HepG2 (cell line): ENCODE results near the gene HTRA2. TPM values are rescaled to one million over a fixed set of nuclear protein-coding genes. Genes with fewer than 3 reads are reported as not detected.

ENCODE experiments used
- ARHGAP35 ChIP-seq: sonication (generic); formaldehyde crosslinking; IDR thresholded peaks from 2 replicates; pipeline ENCODE4 v1.9.0; 2022; ENCODE audit warnings: mild to moderate bottlenecking, inconsistent platforms, moderate library complexity, missing genetic modification reagents, borderline replicate concordance
- ETV5 ChIP-seq: IDR thresholded peaks from 2 replicates; pipeline ENCODE4 v1.6.1; 2018; ENCODE audit warnings: missing biosample characterization, missing genetic modification reagents, inconsistent platforms, borderline replicate concordance
- HES4 ChIP-seq: sonication (generic); formaldehyde crosslinking; IDR thresholded peaks from 2 replicates; pipeline ENCODE4 v1.9.0; 2021; ENCODE audit warnings: mild to moderate bottlenecking, missing genetic modification reagents, borderline replicate concordance
- MYC ChIP-seq: sonication (generic); formaldehyde crosslinking; IDR thresholded peaks from 2 replicates; pipeline ENCODE4 v1.9.0; 2021; ENCODE audit warnings: missing genetic modification reagents, borderline replicate concordance
- NFRKB ChIP-seq: fragments of 450-650 bp; IDR thresholded peaks from 2 replicates; pipeline ENCODE4 v1.6.1; 2017
- NR2F6 ChIP-seq, 2 experiments: IDR thresholded peaks; 2 replicates each; pipeline ENCODE4 v1.6.1; 2016; ENCODE audit warnings: antibody characterized with exemption in 1 of 2, mild to moderate bottlenecking in 1 of 2
- SRY ChIP-seq: sonication (generic); formaldehyde crosslinking; IDR thresholded peaks from 2 replicates; pipeline ENCODE4 v1.8.0; 2022; ENCODE audit warnings: mild to moderate bottlenecking, missing genetic modification reagents
- ZBTB43 ChIP-seq: sonication (generic); formaldehyde crosslinking; conservative IDR thresholded peaks from 2 replicates; pipeline ENCODE4 v1.4.0; 2020; ENCODE audit warnings: missing genetic modification reagents
- ZNF605 ChIP-seq: sonication (generic); formaldehyde crosslinking; IDR thresholded peaks from 2 replicates; pipeline ENCODE4 v1.8.0; 2022; ENCODE audit warnings: mild to moderate bottlenecking, missing genetic modification reagents
- ZNF607 ChIP-seq: sonication (generic); formaldehyde crosslinking; IDR thresholded peaks from 2 replicates; pipeline ENCODE4 v1.5.1; 2020; ENCODE audit warnings: missing genetic modification reagents, mild to moderate bottlenecking, borderline replicate concordance
- ZNF619 ChIP-seq: sonication (generic); formaldehyde crosslinking; IDR thresholded peaks from 2 replicates; pipeline ENCODE4 v1.4.0; 2020; ENCODE audit warnings: mild to moderate bottlenecking, missing genetic modification reagents
- ZNF746 ChIP-seq: sonication (generic); formaldehyde crosslinking; IDR thresholded peaks from 2 replicates; pipeline ENCODE4 v1.8.0; 2022; ENCODE audit warnings: mild to moderate bottlenecking, missing genetic modification reagents
- ZNF839 ChIP-seq: sonication (generic); formaldehyde crosslinking; IDR thresholded peaks from 2 replicates; pipeline ENCODE4 v1.4.0; 2020; ENCODE audit warnings: missing genetic modification reagents, mild to moderate bottlenecking, borderline replicate concordance
- polyA plus RNA-seq, 8 experiments: library from polyadenylated mRNA; depleted of rRNA in 3 of 8; stranded (reverse) in 7 of 8; unstranded in 1 of 8; fragments of >200 nt; fragmentation: Illumina TruSeq in 4 of 8; extraction: Trizol in 4 of 8; gene quantifications; 2 replicates each; pipeline versions ENCODE4 v1.2.1 to v1.2.3, GENCODE V29; 2011 to 2016; ENCODE audit warnings: low read depth in 4 of 8, missing spikeins in 1 of 8, mixed read lengths in 1 of 8; ENCODE audit not compliant: insufficient read depth in 1 of 8
- total RNA-seq, 5 experiments: library from RNA; depleted of rRNA; stranded (reverse); fragments of >200 nt; fragmentation: Illumina TruSeq; extraction: Trizol; gene quantifications; 2 replicates each; pipeline ENCODE4 v1.2.3, GENCODE V29; 2016; ENCODE audit warnings: low read depth in 1 of 5
- TF ChIP-seq, protein P1 (sequence below): sonication (generic); formaldehyde crosslinking; IDR thresholded peaks from 2 replicates; pipeline ENCODE4 v1.4.0; 2020; ENCODE audit warnings: missing genetic modification reagents, borderline replicate concordance
- TF ChIP-seq, protein P2 (sequence below): sonication (generic); formaldehyde crosslinking; IDR thresholded peaks from 2 replicates; pipeline ENCODE4 v1.4.0; 2020; ENCODE audit warnings: missing genetic modification reagents
- TF ChIP-seq, protein P3 (sequence below): sonication (generic); formaldehyde crosslinking; IDR thresholded peaks from 2 replicates; pipeline ENCODE4 v1.5.0; 2020; ENCODE audit warnings: mild to moderate bottlenecking, missing genetic modification reagents

The HTRA2 gene
- total and polyA plus RNA-seq, 2 of the 13 experiments (the other 11 are each of a cell fraction or from before 2014, with no cell fraction given), result 47.7 to 50.3 TPM

DNA sequence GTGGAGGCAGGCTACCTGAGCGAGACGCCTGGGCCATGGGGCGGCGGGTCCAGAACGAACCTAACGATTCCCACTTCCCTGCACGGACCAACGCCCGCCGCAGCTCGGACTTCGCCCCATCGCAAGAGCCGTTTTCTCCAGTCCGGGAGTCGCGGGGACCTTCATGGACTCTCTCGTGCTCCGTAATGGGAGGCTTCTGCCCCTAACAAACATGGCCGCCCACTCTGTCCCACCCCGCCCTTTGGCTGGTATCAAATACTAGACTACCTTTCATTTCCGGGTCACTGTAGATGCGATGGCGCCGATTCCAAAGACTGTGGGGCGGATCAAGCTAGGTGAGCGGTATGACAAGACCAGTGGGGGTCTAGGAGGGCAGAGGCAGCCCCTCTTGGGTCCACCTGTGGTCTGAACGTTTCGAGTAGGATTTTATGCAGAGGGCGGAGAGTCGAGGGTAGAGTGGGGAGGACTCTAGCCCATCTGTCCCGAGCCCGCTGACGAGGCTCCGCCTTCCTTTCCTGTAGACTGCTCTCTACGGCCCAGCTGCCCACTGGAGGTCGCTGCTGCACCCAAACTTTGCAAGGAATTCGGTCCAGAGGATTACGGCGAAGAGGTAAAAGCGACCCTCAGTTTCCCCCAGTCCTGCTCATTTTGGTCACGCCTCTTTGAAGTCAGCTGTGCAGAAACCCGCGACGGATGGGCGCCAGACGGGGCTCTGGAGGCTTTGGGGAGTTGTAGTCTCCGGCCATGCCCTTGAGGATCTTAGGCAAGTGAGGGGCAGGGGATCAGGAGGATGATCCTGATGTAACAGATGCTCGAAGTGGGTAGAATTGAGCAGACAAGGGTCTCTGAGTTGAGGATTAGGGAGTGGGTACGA lies 46.7 kb upstream of the HTRA2 start, which contains the start of the genes CCDC142 and TTC31 (continued):
- TF ChIP-seq ZBTB43 (peak; percentile 67; the same call in 1 of the 2 replicates), ETV5 (CRISPR knock-in tag) (no peak), ZNF619 (no peak; the same call in 1 of the 2 replicates), ARHGAP35 (no peak; the same call in 1 of the 2 replicates), SRY (CRISPR knock-in tag) (peak; percentile 65; the same call in 1 of the 2 replicates), HES4 (CRISPR knock-in tag) (no peak), ZNF839 (peak; percentile 96; the same call in 1 of the 2 replicates), NFRKB (peak; percentile 59; the same call in 1 of the 2 replicates), ZNF605 (CRISPR knock-in tag) (peak; percentile 98), ZNF607 (CRISPR knock-in tag) (peak; percentile 36; the same call in 1 of the 2 replicates), NR2F6 (IDR thresholded peaks at IDR 0.05) (peak; percentile 53; the same call in 1 of the 2 replicates), NR2F6 (CRISPR knock-in tag; IDR thresholded peaks at IDR 0.05) (peak; percentile 56; the same call in 1 of the 2 replicates), ZNF746 (CRISPR knock-in tag) (peak; percentile 91; the same call in 1 of the 2 replicates), MYC (CRISPR knock-in tag) (peak; percentile 82; the same call in 1 of the 2 replicates)
- TF ChIP-seq, protein P1, sequence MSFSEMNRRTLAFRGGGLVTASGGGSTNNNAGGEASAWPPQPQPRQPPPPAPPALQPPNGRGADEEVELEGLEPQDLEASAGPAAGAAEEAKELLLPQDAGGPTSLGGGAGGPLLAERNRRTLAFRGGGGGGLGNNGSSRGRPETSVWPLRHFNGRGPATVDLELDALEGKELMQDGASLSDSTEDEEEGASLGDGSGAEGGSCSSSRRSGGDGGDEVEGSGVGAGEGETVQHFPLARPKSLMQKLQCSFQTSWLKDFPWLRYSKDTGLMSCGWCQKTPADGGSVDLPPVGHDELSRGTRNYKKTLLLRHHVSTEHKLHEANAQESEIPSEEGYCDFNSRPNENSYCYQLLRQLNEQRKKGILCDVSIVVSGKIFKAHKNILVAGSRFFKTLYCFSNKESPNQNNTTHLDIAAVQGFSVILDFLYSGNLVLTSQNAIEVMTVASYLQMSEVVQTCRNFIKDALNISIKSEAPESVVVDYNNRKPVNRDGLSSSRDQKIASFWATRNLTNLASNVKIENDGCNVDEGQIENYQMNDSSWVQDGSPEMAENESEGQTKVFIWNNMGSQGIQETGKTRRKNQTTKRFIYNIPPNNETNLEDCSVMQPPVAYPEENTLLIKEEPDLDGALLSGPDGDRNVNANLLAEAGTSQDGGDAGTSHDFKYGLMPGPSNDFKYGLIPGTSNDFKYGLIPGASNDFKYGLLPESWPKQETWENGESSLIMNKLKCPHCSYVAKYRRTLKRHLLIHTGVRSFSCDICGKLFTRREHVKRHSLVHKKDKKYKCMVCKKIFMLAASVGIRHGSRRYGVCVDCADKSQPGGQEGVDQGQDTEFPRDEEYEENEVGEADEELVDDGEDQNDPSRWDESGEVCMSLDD (CRISPR knock-in tag), result no peak
- TF ChIP-seq, protein P2, sequence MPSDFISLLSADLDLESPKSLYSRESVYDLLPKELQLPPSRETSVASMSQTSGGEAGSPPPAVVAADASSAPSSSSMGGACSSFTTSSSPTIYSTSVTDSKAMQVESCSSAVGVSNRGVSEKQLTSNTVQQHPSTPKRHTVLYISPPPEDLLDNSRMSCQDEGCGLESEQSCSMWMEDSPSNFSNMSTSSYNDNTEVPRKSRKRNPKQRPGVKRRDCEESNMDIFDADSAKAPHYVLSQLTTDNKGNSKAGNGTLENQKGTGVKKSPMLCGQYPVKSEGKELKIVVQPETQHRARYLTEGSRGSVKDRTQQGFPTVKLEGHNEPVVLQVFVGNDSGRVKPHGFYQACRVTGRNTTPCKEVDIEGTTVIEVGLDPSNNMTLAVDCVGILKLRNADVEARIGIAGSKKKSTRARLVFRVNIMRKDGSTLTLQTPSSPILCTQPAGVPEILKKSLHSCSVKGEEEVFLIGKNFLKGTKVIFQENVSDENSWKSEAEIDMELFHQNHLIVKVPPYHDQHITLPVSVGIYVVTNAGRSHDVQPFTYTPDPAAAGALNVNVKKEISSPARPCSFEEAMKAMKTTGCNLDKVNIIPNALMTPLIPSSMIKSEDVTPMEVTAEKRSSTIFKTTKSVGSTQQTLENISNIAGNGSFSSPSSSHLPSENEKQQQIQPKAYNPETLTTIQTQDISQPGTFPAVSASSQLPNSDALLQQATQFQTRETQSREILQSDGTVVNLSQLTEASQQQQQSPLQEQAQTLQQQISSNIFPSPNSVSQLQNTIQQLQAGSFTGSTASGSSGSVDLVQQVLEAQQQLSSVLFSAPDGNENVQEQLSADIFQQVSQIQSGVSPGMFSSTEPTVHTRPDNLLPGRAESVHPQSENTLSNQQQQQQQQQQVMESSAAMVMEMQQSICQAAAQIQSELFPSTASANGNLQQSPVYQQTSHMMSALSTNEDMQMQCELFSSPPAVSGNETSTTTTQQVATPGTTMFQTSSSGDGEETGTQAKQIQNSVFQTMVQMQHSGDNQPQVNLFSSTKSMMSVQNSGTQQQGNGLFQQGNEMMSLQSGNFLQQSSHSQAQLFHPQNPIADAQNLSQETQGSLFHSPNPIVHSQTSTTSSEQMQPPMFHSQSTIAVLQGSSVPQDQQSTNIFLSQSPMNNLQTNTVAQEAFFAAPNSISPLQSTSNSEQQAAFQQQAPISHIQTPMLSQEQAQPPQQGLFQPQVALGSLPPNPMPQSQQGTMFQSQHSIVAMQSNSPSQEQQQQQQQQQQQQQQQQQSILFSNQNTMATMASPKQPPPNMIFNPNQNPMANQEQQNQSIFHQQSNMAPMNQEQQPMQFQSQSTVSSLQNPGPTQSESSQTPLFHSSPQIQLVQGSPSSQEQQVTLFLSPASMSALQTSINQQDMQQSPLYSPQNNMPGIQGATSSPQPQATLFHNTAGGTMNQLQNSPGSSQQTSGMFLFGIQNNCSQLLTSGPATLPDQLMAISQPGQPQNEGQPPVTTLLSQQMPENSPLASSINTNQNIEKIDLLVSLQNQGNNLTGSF, result peak; percentile 43; the same call in 1 of the 2 replicates
- TF ChIP-seq, protein P3, sequence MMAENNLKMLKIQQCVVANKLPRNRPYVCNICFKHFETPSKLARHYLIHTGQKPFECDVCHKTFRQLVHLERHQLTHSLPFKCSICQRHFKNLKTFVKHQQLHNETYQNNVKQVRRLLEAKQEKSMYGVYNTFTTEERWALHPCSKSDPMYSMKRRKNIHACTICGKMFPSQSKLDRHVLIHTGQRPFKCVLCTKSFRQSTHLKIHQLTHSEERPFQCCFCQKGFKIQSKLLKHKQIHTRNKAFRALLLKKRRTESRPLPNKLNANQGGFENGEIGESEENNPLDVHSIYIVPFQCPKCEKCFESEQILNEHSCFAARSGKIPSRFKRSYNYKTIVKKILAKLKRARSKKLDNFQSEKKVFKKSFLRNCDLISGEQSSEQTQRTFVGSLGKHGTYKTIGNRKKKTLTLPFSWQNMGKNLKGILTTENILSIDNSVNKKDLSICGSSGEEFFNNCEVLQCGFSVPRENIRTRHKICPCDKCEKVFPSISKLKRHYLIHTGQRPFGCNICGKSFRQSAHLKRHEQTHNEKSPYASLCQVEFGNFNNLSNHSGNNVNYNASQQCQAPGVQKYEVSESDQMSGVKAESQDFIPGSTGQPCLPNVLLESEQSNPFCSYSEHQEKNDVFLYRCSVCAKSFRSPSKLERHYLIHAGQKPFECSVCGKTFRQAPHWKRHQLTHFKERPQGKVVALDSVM (CRISPR knock-in tag), result peak; percentile 31; the same call in 1 of the 2 replicates
